ENCODE measurements around the gene CGA.
A peak's percentile ranks its signal among the peaks of the same experiment; 100 is the strongest.

The CGA gene

DNA sequence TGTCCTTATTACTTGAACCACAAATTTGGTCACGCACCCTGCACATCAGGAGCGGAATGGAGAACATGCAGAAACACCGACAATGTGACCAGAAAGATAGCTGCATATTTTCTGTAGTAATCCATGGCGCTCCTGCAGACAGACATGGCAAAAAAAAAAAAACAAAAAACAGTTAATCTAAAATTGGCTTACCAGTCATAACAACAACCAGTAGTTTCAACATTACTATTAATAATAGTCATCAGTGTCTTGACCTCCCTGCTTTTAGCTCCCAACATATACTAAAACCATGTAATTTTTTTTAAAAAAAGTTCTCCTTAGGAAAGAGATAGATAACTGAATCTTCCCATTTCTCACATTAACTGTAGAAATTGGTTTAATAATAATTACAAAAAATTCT lies 6.8 kb downstream of the CGA start:
- DNase-seq, result no peak

DNA sequence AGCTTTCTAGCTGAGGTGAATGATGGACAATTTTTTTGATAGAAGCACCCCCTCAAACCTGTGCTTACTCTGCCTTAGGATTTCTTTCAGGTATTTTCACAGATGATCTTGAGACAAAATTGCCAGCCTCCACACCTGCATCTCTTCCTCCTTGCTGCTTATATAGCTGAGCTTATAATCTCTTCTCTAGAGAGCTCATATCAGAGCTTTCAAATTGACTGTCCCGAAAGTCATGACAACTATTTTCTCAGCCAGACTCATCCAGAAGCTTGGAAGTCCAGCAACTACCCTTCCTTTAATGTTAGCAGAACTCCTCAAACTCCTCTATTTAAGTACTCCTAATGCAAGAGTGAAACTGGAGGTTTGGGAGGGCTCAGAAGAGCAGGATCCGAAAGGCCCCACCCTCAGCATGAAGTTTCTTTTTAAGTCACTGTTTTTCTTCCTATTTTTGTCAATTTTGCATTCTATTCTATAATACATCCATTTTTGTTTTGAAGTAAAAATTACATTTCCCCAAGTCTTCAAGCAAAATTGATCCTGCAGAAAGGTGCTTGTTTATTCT lies 12.7 kb downstream of the CGA start:
- DNase-seq, result no peak

DNA sequence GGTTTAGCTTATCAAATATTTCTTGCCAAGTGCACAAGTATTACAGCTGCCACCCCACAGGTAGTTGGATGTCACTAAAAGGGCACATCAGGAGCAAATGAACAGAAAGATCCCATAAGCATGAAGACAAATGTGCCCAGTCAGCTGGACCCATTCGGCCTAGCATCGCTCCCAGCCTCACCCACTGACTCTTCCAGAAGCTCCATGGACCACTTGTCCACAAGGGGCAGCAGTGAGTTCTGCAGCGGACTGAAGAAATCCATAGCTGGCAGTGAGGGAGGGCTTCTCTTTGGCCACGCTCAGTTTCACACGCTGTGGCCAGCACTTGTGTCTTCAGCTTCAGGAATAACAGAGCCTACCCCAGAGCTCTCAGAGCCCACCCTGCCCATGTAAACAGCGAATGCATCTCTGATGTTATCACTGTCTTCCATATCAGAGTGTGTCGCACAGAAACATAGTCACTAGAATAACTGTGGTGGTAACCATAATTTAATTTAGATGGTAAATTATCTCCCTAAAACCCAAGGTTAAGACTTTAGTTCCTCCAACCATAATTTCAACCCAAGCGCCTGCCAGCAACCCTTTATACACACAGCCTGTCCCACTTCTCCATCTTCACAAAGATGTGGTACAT lies 15.8 kb downstream of the CGA start:
- DNase-seq, result peak; percentile 7

DNA sequence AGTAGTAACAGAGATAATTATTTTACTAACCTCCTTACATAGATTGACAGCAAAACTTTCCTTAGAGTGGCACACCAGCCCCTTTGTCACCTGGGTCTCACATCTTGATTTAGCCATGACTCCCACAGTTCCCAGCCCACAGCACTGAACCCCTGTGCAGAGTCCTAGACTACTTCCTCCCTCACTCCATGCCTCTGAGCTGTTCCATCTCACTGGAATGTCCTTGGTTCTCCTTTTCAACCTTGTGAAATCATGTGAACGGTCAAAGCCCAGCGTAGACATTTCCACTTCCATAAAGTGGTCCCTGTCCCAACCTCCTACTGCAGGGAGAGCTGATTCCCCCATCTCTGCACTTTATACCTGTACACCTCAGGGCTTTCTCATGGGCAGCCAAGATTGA lies 19.7 kb downstream of the CGA start:
- DNase-seq, result no peak

DNA sequence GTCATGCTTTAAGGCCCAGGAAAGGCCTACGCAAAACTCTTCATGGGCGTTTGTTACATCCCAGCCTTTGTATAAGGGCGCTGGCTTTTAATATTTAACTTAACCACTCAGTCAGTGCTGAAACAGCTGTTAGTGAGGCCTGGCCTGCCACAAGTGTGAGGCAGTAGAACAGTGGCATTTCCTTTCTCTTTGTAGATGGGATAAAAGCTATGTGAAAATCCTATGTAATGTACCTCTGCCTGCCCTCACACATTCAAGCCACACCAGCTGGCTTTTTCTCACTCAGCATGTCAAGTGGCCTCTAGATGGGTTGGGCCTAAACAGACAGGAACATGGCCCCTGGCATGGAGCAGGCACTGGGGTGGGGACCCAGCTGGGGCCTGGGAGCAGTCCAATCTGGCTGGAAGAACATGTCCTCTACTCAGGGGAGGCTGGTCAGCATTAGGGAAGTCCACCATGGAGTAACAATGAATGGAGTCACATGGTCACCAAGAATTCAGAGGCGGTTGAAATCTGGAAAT lies 20.7 kb downstream of the CGA start:
- DNase-seq, result no peak

DNA sequence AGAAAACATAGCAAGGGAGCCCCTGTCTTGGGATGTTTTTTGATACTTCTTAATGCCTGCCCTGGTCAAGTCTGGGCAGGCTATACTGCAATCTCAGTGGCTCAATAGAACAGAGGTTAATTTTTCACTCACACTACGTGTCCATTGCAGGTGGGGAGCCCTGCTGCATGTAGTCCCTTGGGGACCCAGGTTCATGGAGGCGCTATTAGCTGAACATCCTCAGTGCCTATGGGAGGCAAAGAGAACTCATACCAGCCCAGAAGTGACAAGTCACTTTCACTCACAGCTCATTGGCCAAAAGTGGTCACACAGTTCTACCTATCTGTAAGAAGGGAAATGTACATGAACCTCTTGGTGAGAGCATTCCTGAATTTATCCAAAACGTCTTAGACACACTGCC lies 23.2 kb downstream of the CGA start:
- DNase-seq, result no peak

DNA sequence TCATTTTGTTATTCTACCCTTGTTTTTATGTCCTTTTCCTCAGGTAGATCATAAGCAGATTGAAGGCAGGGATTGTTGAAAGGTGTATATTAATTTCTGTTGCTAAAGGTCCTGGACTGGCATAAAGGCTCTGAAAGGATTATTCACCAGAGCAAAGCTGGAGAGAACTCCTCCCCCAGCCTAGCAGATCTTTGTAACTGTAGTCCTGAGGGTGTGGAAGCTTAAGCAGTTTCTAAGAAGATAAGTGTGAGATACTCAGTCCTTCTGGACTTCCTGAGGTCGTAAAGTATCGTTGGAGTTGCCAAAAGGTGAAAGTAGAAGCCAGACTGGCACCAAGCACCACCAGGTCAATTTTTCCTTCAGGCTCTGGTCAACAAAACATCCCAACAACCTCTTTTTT lies 24.2 kb downstream of the CGA start:
- no peak for DNase-seq

DNA sequence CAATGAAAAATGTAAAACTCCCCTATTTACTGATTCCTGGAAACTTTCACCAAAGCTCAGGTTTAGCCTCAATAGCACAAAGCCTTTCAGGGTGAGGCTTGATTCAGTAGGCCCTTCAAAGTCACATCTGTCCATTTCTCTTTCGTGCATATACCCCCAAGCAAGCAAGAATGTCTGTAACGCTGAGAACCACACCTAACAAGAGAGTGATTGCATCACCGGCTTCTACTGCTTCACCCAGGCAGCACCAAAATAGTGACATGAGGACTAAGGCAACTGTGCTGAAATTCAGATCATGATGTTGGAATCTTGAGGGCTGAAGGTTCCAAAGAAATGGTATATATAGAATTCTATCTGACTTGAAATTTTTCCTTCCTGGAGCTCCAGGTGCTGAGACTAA lies 26.1 kb downstream of the CGA start:
- DNase-seq, result no peak

DNA sequence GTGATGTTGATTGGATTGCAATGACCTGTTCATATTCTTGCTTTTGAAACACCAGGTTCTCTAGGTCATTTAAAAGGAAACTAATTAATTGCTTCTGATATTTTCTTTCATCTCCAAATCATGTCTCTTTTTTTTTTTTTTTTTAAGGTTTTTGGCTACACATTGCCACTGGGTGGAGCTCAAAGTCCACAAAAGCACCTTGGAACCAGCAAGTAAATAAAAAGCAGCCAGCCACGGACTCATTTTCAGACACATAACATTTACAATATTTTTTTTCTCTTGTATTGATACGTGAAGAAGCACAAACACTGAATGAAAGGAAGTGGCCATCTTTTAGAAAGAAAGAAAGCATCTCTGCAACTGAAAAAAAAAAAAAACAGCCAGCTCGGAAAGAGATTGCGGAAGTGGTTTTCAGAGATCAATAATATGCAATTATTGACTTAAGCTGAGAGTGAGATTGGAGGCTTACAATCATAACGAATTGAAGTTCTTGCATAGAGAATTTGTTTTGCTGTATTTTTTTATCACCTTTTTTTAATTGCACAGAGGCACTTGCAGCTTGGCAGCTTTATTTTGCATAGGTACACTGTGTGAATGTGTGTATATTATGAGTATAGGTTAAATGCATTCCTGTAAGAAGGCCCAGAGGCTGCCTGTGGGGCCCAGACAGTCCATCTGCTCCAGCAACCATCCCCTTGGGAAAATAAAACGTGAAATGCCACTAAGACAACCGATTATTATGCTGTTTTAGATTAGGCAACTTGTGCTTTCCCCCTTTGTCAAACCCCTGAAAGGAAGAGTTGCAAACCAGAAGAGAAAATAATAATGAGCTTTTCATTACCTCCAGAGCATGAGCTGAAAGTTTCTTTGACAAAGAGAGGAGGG lies 28.2 kb downstream of the CGA start:
- DNase-seq, result no peak

DNA sequence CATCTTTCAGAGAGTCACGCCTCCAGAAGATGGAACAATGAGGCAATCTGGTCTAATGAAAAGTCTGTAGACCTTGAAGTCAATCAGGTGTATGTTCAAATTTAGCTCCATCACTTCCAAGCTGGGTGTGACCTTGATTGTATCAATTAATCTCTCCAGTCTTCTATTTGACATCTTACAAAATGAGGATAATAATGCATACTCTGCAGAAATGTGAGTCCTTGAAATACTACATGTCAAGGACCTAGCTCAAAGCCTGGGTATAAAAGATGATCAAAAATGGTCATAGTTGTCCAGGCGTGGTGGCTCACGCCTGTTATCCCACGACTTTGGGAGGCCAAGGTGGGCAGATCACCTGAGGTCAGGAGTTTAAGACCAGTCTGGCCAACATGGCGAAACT lies 29.8 kb downstream of the CGA start:
- no peak for DNase-seq

DNA sequence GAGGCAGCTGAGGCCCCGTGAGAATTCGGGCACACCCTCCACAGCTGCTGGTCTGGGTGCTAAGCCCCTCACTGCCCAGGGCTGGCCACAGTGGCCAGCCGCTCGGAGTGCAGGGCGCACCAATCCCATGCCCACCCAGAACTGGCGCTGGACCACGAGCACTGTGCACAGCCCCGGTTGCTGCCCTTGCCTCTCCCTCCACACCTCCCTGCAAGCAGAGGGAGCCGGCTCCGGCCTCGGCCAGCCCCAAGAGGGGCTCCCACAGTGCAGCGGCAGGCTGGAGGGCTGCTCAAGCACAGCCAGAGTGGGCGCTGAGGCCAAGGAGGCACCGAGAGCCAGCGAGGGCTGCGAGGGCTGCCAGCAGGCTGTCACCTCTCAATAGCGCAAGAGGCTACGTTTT lies 35.0 kb downstream of the CGA start:
- no peak for DNase-seq

DNA sequence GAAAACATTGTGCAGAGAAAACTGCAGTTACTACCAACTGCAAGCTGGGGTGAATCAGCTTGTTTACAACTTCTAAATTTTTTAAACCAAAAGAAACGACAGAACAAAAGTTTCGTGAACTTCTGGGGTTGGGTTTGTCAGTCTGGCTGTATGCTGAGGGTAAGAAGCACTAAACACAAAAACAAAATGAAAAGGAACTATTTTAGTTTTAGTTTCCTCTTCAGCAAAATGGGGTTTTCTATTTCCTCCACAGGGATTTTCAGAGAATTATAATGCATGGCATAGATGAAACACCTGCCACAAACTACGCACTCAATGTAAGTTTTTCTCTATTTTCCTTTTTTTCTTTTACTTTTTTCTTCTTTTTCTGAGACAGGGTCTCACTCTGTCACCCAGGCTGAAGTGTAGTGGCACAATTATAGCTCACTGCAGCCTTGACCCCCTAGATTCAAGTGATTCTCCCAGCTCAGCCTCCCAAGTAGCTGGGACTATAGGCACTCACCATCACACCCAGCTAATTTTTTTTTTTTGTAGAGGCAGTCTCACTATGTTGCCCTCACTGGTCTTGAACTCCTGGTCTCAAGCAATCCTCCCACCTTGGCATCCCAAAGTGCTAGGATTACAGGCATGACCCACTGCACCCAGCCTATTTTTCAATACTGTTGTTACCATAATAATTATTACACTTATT lies 40.6 kb downstream of the CGA start:
- no peak for DNase-seq

DNA sequence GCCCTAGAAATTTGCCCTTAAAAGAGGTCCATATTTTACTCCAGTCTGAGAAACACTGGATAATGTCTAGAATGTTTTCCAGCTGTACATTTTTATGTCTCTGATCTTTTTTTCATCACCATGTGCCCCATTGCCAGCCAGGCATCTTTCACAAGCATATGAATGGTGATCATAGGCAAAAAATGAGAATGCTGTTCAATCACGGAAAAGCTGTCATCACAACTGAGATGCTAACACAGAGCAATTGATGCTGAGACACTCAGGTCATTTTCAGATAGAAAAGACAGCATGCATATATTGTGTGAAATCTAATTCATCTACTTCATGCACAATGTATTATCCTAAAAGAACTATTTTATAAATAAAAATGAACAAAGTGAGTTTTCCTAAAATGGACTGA lies 41.6 kb downstream of the CGA start:
- no peak for DNase-seq

DNA sequence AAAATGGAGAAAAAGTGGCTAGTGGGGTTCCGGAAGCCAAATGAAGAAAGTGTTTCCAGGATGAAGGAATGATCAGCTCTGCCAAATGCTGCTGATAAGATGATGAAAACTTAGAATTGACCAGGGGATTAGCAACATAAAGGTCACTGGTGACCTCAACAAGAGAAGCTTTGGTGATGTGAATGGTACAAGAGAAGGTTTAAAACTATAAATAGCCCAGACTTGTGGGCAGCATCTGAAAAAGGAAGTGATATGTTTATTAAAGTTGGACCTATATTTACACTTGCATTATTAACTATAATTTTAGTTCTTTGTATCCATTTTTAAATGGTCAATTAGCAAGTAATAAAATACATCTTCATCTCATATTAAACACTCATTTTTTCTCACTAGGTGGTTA lies 45.1 kb downstream of the CGA start:
- DNase-seq, result no peak

DNA sequence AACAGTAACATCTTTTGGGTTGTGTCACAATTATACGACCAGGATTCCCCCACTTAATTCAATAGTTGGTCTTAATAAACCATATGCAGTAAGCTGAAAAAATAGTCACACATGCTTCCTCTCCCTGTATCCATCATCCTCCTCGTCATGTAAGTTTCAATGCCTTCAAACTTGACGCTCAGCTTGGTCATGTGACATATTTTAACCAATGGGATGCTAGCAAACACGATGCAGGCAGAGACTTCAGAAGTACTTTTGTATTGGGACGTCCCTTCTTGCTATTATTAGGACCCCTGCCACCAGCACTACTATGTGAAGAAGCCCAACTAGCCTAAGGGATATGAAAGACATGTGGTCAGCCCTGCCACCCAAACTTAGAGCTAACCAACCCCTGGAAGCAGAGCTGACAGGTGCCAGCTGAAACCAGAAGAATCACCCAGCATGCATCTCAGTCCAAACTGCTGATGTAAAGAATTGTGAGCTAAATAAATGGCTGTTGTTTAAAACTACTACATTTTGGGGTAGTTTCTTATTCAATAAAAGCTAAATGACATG lies 49.3 kb downstream of the CGA start:
- no peak for DNase-seq

DNA sequence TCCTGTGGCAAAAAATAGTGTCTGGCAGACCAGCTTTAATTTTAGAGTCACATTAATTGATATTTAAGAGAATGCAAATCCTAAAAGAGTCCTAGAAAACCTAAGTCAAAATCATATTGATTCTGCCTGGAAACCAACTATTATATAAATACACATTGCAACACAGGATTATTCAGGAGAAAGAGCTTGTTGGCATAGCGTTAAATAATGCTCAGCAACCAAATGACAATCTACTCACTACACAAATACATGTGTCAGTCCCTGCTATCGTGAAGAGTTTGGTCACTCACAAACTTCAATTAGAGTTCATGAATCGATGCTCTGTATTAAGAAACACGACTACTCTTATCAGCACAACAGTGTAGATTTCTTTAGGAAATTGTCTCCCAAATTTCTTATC lies 54.2 kb downstream of the CGA start:
- DNase-seq, result no peak

Measured in effector CD8-positive, alpha-beta T cell (primary cell).